Measurements from ENCODE around the gene XXYLT1. TPM values are rescaled to one million over a fixed set of nuclear protein-coding genes. Genes with fewer than 3 reads are reported as not detected.

The XXYLT1 gene
- total and polyA plus RNA-seq, 2 of the 4 experiments (the other 2 are of a cell fraction): 14.7 to 18.1 TPM

GRCh38 chr3:195212749-195213375, 58.1 kb downstream of the XXYLT1 start:
- Histone ChIP-seq H3K9me3 (ENCODE audit: control insufficient read depth, insufficient read depth, low read length) (no peaks in the 10 kb centered on the region), H2BK20ac (ENCODE audit: low read depth, low read length) (no peak overlapping the region), H2BK5ac (ENCODE audit: low read depth, low read length, poor library complexity, severe bottlenecking) (no peak overlapping the region), H3K27ac (ENCODE audit: insufficient read depth, low read length) (no peak overlapping the region), H3K56ac (ENCODE audit: extremely low read depth, insufficient read depth, low read length) (no peak overlapping the region), H2AK9ac (replicated peaks; ENCODE audit: low read depth, low read length, poor library complexity) (no peak overlapping the region), H3K23ac (ENCODE audit: low read depth, low read length) (no peak overlapping the region), H4K5ac (ENCODE audit: low read depth, low read length) (no peak overlapping the region), H3K14ac (replicated peaks; ENCODE audit: low read depth, low read length) (no peak overlapping the region), H2BK120ac (ENCODE audit: low read depth, low read length) (peak overlapping the region; percentile 7; the same call in 1 of the 2 replicates), H3K79me1 (ENCODE audit: low read depth in 1 of 2, low read length in 2 of 2) (peaks cover 32 to 39% of the 10 kb centered on the region in 2 experiments), H2AFZ (replicated peaks; ENCODE audit: low read length, poor library complexity) (no peak overlapping the region), H3K9ac (ENCODE audit: low read depth, low read length) (no peak overlapping the region), H4K8ac (ENCODE audit: low read depth in 2 of 2, low read length in 2 of 2) (no peak overlapping the region), H3K36me3 (ENCODE audit: control insufficient read depth, insufficient read depth, low read length) (no peaks in the 10 kb centered on the region), H4K91ac (ENCODE audit: insufficient read depth, low read depth, low read length) (no peak overlapping the region; the same call in 1 of the 2 replicates), H3K27me3 (ENCODE audit: control insufficient read depth, insufficient read depth, low read length) (no peaks in the 10 kb centered on the region), H3K4ac (ENCODE audit: low read depth, low read length) (no peak overlapping the region), H3K4me1 (ENCODE audit: control insufficient read depth, insufficient read depth, low read length) (peaks cover 28% of the 10 kb centered on the region), H2AK5ac (ENCODE audit: low read depth, low read length) (peak overlapping the region; percentile 8; the same call in 1 of the 2 replicates), H3K18ac (ENCODE audit: low read depth, low read length) (no peak overlapping the region), H3K4me3 (ENCODE audit: insufficient read depth, low read depth, low read length) (no peak overlapping the region), H3K4me2 (ENCODE audit: low read depth, low read length) (no peak overlapping the region), H4K20me1 (ENCODE audit: insufficient read depth, low read length) (no peaks in the 10 kb centered on the region), H2BK15ac (ENCODE audit: low read depth, low read length) (peak overlapping the region; percentile 43; the same call in 2 of the 3 replicates), H3K9me1 (ENCODE audit: insufficient read depth, low read length) (peaks cover 15% of the 10 kb centered on the region)
- 100% methylated on average over 1 of the region's 14 CpGs; no CpG with 5 or more reads in 1 of the 2 experiments for WGBS, 2 experiments (ENCODE audit: extremely low coverage in 2 of 2, insufficient read length in 1 of 2)
- POLR2A ChIA-PET (ENCODE audit: unreplicated experiment): interaction anchor here (0.6 kb wide), 1 partner anchor 94 kb away, joined by 4 read pairs; no protein-coding TSS in a partner anchor
- TF ChIP-seq CHD1 (IDR thresholded peaks at IDR 0.05; ENCODE audit: low read depth, low read length) (no peak), POLR2A (IDR thresholded peaks at IDR 0.05; ENCODE audit: low read depth, low read length) (no peak), RAD21 (IDR thresholded peaks at IDR 0.05; ENCODE audit: low read length) (no peak), MXI1 (IDR thresholded peaks at IDR 0.05; ENCODE audit: borderline replicate concordance, low read depth, low read length) (no peak), CTCF (conservative IDR thresholded peaks at IDR 0.05; ENCODE audit: low read depth, low read length) (no peak), NFE2L2 (IDR thresholded peaks at IDR 0.05; ENCODE audit: low read depth, low read length) (no peak), FOS (IDR thresholded peaks at IDR 0.05; ENCODE audit: low read depth, low read length) (no peak), MAFK (IDR thresholded peaks at IDR 0.05; ENCODE audit: low read depth, low read length) (no peak)
- DNase-seq: no peak
- in situ Hi-C loops (cut with MboI; ENCODE audit: low sequenced_read_pairs) (no loop called here), dilution Hi-C loops (cut with HindIII; ENCODE audit: low sequenced_read_pairs, unreplicated experiment) (no loop called here), intact Hi-C loops (cut with micrococcal nuclease) (no loop called here)
- no TSS peak for BruUV-seq (replicated peaks)
- ATAC-seq (ENCODE audit: low read depth): no peak
- CTCF ChIA-PET: no interaction called here

Measured in IMR-90 (cell line).